MM.1S (cell line): ENCODE data around the gene SYNE3.

Experiments
- CTCF ChIP-seq: fragments of 300-600 bp; sonication (generic); IDR thresholded peaks from 2 replicates; pipeline ENCODE4 v1.5.1; 2016; ENCODE audit warnings: antibody characterized with exemption, low read length, mixed read lengths
- EZH2 ChIP-seq: fragments of 300-600 bp; sonication (generic); optimal IDR thresholded peaks from 2 replicates; pipeline ENCODE3; 2017; ENCODE audit warnings: low read depth, mild to moderate bottlenecking, antibody characterized with exemption, low read length, mixed read lengths

- TF ChIP-seq CTCF (no peak), EZH2 (no peak)
These were observed 22.5 kb upstream of the SYNE3 start for GRCh38 chr14:95538801-95539509.
